ENCODE measurements around the gene NKX6-1.

- TF ChIP-seq CTCF (IDR thresholded peaks at IDR 0.05) (no peak), SIN3A (IDR thresholded peaks at IDR 0.05; ENCODE audit: borderline replicate concordance, insufficient read depth, low read depth, low read length) (no peak), REST (IDR thresholded peaks at IDR 0.05; ENCODE audit: insufficient read depth in 1 of 2, low read depth in 2 of 2, low read length in 1 of 2) (no peak)
These were observed 26.9 kb downstream of the NKX6-1 start for GRCh38 chr4:84472154-84472553.

Data from Panc1 (cell line).